ENCODE measurements around the gene TREML2. TPM values are rescaled to one million over a fixed set of nuclear protein-coding genes. Genes with fewer than 3 reads are reported as not detected.
"Not testable (repeated sequence)": the region's sequence is repeated elsewhere in the genome, so short reads cannot be mapped to it uniquely, and the experiment has no call there.

TREML2 gene, protein sequence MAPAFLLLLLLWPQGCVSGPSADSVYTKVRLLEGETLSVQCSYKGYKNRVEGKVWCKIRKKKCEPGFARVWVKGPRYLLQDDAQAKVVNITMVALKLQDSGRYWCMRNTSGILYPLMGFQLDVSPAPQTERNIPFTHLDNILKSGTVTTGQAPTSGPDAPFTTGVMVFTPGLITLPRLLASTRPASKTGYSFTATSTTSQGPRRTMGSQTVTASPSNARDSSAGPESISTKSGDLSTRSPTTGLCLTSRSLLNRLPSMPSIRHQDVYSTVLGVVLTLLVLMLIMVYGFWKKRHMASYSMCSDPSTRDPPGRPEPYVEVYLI
- total RNA-seq: under 1 TPM; 0.30 to 0.62 TPM
- polyA plus RNA-seq: under 1 TPM in 1 of 2 donors, not detected in 1; 0.38 TPM
- long read RNA-seq, donor 1, partial matches to known transcripts: 2 of 3 reads
- long read RNA-seq, donor 1, other reads (novel, unspliced or antisense): 1 of 3 reads
- long read RNA-seq, donor 2: 0 reads

DNA sequence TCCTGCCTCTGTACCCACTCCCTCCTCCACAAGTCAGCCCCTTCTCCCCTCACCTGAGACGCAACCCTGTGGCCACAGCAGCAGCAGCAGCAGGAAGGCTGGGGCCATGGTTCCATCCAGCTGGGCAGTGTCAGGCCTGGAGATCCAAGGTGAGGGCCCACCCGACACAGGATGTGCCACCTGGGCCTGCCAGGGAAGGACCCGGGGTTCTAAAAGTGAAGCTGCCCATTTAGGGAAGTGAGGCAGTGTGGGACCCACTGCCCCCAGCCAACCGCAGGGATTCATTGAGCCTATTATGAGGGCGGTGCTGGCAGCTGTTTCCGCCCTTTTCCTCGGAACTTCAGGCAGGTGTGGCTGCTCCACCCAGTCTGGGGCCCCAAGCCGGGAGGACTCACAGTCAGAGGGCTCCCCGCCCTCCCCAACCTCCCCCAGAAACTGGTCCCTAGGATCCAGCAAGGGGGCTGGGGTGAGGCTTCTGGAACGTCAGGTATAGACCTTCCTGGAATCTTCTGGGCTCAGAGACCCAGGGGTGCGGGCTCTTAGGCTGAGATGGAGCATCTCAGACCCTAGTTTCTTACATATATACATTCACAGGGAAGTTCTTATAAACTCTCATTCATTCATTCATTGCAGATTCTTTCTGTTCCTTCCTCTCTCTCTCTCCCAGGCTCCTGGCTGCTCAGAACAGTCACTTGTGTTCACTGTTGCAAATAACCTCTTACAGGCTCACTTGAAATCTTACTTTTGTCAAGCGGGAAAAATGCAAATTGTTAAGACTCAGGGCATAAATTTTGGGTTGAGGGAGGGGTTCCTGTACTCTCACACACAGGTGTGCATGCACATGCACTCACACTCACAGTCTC, at the start of gene TREML2:
TREML2 (minus strand) TSS at position 249 of the 863 bp plus-strand sequence; CDS start at position 108, 141 bp downstream.
- WGBS, 2 donors: 74 to 80% methylated on average over 12 of the region's 12 CpGs
- Histone ChIP-seq H3K36me3 (ENCODE audit: control insufficient read depth in 1 of 2, insufficient read depth in 2 of 2, low read length in 1 of 2) (no peaks in the 10 kb centered on the region), H3K27ac (ENCODE audit: low read depth in 1 of 2, low read length in 2 of 2) (no peak within 1 kb of the TSS), H3K27me3 (ENCODE audit: control insufficient read depth in 1 of 2, insufficient read depth in 2 of 2, low read length in 1 of 2) (no peaks in the 10 kb centered on the region), H3K9me3 (ENCODE audit: control insufficient read depth, low read length) (no peaks in the 10 kb centered on the region), H3K4me3 (ENCODE audit: low read length in 2 of 2) (no peak within 1 kb of the TSS), H3K4me1 (ENCODE audit: control insufficient read depth in 1 of 2, insufficient read depth in 2 of 2, low read length in 2 of 2) (no peaks in the 10 kb centered on the region)
- DNase-seq: no peak
- intact Hi-C loops (cut with DNase I): no loop called here
- peak; percentile 24 for ATAC-seq (ENCODE audit: low FRiP score)

DNA sequence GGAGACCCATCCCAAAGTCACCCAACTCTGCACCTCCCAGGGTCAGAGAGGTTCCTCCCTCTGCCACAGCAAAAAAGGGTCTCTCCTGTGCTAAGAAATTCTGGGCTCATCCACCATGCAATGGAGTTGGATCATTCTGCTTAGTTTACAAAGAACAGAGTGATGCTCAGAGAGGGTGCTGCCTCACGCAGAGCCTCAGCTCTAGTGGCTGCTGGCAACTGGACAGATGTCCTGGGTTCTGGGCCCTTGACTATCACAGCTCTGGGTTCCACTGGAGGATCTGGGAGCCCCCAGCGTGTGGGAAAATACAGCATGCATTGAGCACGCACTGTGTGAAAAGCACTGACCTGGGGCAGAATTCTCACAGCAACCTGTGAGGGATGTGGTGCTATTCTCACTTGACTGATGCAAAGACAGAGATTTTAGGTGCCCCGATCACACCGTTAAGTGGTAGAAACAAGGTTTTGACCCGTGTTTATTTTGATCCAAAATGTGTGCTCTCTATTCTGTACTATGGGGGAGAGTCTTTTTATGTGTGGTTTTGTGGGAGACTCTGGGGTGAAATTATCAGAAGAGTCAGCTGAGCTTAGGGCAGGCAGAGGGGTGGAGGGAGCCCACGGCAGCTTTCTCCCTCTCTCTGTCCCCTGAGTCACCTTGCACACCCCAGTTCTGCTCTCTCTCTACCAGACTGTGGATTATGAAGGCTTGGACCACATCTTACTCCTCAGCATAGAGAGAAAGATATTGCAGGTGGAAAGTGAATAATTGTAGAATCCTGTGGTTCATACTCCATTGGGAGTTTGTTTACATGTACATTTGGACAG, 47.1 kb upstream of the TREML2 start:
- ATAC-seq (ENCODE audit: low FRiP score) (no peak), DNase-seq (no peak)
- intact Hi-C loops (cut with DNase I): no loop called here
- Histone ChIP-seq H3K4me3 (ENCODE audit: low read length in 2 of 2) (no peak overlapping the region), H3K4me1 (ENCODE audit: control insufficient read depth in 1 of 2, insufficient read depth in 2 of 2, low read length in 2 of 2) (no peaks in the 10 kb centered on the region), H3K9me3 (ENCODE audit: control insufficient read depth, low read length) (no peaks in the 10 kb centered on the region), H3K36me3 (ENCODE audit: control insufficient read depth in 1 of 2, insufficient read depth in 2 of 2, low read length in 1 of 2) (no peaks in the 10 kb centered on the region), H3K27me3 (ENCODE audit: control insufficient read depth in 1 of 2, insufficient read depth in 2 of 2, low read length in 1 of 2) (no peaks in the 10 kb centered on the region), H3K27ac (ENCODE audit: low read depth in 1 of 2, low read length in 2 of 2) (no peak overlapping the region)
- 66 to 70% methylated on average over 7 of the region's 7 CpGs for WGBS, 2 donors

DNA sequence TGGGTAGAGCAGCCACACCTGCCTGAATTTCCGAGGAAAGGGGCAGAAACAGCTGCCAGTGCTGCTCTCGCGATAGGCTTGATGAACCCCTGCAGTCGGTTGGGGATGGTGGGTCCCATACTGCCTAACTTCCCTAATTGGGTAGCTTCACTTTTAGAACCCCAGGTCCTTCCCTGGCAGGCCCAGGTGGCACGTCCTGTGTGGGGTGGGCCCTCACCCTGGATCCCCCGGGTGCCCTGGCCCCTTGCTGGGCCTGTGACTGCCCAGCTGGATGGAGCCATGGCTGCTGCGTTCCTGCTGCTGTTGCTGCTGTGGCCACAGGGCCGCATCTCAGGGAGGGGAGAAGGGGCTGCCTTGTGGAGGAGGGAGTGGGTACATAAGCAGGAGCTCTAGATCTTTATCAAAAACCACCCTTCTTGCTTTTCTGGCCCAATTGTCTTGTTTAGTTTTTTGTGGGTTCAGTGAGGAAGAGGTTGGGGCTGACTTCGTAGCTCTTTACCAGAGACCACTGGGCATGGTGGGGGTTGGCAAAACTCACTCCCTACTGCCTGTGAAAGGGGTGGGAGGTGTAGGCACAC, 46.4 kb upstream of the TREML2 start:
- DNase-seq (no peak), ATAC-seq (ENCODE audit: low FRiP score) (no peak)
- Histone ChIP-seq H3K27ac (ENCODE audit: low read depth in 1 of 2, low read length in 2 of 2) (no peak overlapping the region), H3K4me1 (ENCODE audit: control insufficient read depth in 1 of 2, insufficient read depth in 2 of 2, low read length in 2 of 2) (no peaks in the 10 kb centered on the region), H3K9me3 (ENCODE audit: control insufficient read depth, low read length) (no peaks in the 10 kb centered on the region), H3K4me3 (ENCODE audit: low read length in 2 of 2) (no peak overlapping the region), H3K36me3 (ENCODE audit: control insufficient read depth in 1 of 2, insufficient read depth in 2 of 2, low read length in 1 of 2) (no peaks in the 10 kb centered on the region), H3K27me3 (ENCODE audit: control insufficient read depth in 1 of 2, insufficient read depth in 2 of 2, low read length in 1 of 2) (no peaks in the 10 kb centered on the region)
- WGBS, 2 donors: 68 to 76% methylated on average over 9 of the region's 9 CpGs
- intact Hi-C loops (cut with DNase I): no loop called here

DNA sequence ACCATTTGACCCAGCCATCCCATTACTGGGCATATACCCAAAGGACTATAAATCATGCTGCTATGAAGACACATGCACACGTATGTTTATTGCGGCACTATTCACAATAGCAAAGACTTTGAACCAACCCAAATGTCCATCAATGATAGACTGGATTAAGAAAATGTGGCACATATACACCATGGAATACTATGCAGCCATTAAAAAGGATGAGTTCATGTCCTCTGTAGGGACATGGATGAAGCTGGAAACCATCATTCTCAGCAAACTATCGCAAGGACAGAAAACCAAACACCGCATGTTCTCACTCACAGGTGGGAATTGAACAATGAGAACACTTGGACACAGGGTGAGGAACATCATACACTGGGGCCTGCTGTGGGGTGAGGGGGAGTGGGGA, 45.6 kb upstream of the TREML2 start:
- H3K27me3 ChIP-seq (ENCODE audit: control insufficient read depth in 1 of 2, insufficient read depth in 2 of 2, low read length in 1 of 2); H3K36me3 ChIP-seq (ENCODE audit: control insufficient read depth in 1 of 2, insufficient read depth in 2 of 2, low read length in 1 of 2); H3K9me3 ChIP-seq (ENCODE audit: control insufficient read depth, low read length); H3K4me3 ChIP-seq (ENCODE audit: low read length in 2 of 2); DNase-seq; H3K4me1 ChIP-seq (ENCODE audit: control insufficient read depth in 1 of 2, insufficient read depth in 2 of 2, low read length in 2 of 2); ATAC-seq (ENCODE audit: low FRiP score); intact Hi-C loops (cut with DNase I); H3K27ac ChIP-seq (ENCODE audit: low read depth in 1 of 2, low read length in 2 of 2): not testable (repeated sequence)
- WGBS, 2 donors: 89 to 95% methylated on average over 3 to 4 of the region's 4 CpGs

DNA sequence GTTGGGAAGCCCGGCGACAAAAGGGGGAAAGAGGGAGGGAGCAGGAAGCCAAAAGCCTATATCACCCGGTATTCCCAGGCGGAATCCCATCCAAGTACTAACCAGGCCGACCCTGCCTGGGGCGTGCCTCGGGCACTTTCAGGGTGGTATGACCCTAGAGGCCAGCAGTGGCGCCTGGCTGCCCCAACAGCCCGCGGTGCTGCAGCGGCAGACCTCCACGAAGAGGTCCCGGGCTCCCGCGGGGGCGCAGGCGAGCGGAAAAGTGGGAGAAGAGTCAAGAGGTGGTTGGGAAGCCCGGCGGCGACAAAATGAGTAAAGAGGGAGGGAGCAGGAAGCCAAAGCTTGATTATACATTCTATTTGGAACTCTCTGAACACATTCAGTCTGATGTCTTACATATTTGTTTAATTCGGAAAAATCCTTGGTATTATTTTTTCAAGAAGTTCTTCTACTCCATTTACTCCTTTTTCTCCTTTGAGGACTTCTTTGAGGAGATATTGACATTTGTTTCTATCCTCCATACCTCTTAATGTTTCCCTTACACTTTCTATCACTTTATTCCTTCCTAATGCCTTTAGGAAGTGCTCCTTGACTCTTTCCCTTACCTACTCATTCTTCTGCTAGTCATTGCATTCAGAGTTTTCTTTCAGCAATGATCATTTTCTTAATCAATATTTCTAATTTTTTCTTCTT, 38.7 kb upstream of the TREML2 start:
- no peak for DNase-seq

DNA sequence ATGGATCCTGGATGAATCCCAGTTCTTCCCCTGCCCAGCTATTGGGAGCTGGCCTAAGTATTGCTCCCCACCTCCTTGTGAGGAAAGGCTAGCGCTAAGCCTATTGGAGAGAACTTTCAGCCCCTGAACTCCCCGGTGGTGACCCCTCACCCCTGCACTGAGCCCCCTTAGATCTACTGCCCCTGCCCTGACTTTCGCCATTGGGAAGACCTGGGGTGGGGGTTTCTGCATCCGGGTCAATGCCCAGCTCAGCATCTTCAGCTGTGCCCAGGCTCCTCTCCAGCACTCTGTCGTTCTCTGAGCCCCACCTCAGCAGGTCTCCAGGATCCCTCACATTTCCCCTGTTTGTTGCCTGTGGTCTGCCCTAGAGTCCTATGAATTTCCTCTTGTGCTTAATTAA, 36.2 kb upstream of the TREML2 start:
- ATAC-seq (ENCODE audit: low FRiP score) (peak; percentile 29), DNase-seq (no peak)
- Histone ChIP-seq H3K4me1 (ENCODE audit: control insufficient read depth in 1 of 2, insufficient read depth in 2 of 2, low read length in 2 of 2) (no peaks in the 10 kb centered on the region), H3K27ac (ENCODE audit: low read depth in 1 of 2, low read length in 2 of 2) (no peak overlapping the region), H3K36me3 (ENCODE audit: control insufficient read depth in 1 of 2, insufficient read depth in 2 of 2, low read length in 1 of 2) (no peaks in the 10 kb centered on the region), H3K4me3 (ENCODE audit: low read length in 2 of 2) (no peak overlapping the region), H3K9me3 (ENCODE audit: control insufficient read depth, low read length) (peaks cover 1% of the 10 kb centered on the region), H3K27me3 (ENCODE audit: control insufficient read depth in 1 of 2, insufficient read depth in 2 of 2, low read length in 1 of 2) (peaks cover 0 to 2% of the 10 kb centered on the region in 2 donors)
- 62 to 82% methylated on average over 5 of the region's 5 CpGs for WGBS, 2 donors
- intact Hi-C loops (cut with DNase I): no loop called here

More for the DNA sequence above, 38.7 kb upstream of the TREML2 start:
- no peak overlapping the region for H3K27ac ChIP-seq (ENCODE audit: low read depth in 1 of 2, low read length in 2 of 2)
- no peaks in the 10 kb centered on the region for H3K4me1 ChIP-seq (ENCODE audit: control insufficient read depth in 1 of 2, insufficient read depth in 2 of 2, low read length in 2 of 2)
- WGBS, 2 donors: 3 to 4% methylated on average over 22 of the region's 22 CpGs
- H3K9me3 ChIP-seq (ENCODE audit: control insufficient read depth, low read length): peaks cover 1% of the 10 kb centered on the region
- H3K27me3 ChIP-seq (ENCODE audit: control insufficient read depth in 1 of 2, insufficient read depth in 2 of 2, low read length in 1 of 2): peaks cover 0 to 2% of the 10 kb centered on the region in 2 donors
- ATAC-seq (ENCODE audit: low FRiP score): no peak
- intact Hi-C loops (cut with DNase I): no loop called here
- no peaks in the 10 kb centered on the region for H3K36me3 ChIP-seq (ENCODE audit: control insufficient read depth in 1 of 2, insufficient read depth in 2 of 2, low read length in 1 of 2)
- H3K4me3 ChIP-seq (ENCODE audit: low read length in 2 of 2): no peak overlapping the region

DNA sequence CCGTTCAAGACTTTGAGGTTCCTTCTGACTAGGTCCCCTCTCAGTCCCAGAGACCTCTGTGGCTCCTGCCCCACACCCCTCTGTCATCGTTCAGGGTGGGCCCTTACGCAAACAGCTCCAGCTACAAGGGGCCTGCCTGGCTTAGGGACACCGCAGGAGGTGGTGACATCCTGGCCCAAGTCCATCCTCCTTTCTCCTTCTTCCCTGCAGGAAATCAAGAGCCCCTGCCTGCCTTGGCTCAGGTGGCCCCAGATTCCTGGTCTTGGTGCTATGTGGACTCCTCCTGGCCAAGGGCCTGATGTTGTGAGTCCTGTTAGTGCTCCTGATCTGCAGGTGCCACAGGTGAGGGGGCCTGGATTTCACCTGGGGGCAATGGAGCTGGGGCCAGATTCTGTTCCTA, 35.3 kb upstream of the TREML2 start:
- 74 to 78% methylated on average over 4 of the region's 4 CpGs for WGBS, 2 donors
- ATAC-seq (ENCODE audit: low FRiP score) (no peak), DNase-seq (no peak)
- no peak overlapping the region for H3K4me3 ChIP-seq (ENCODE audit: low read length in 2 of 2)
- H3K27ac ChIP-seq (ENCODE audit: low read depth in 1 of 2, low read length in 2 of 2): no peak overlapping the region
- no peaks in the 10 kb centered on the region for H3K4me1 ChIP-seq (ENCODE audit: control insufficient read depth in 1 of 2, insufficient read depth in 2 of 2, low read length in 2 of 2)
- H3K27me3 ChIP-seq (ENCODE audit: control insufficient read depth in 1 of 2, insufficient read depth in 2 of 2, low read length in 1 of 2): peaks cover 0 to 2% of the 10 kb centered on the region in 2 donors
- H3K9me3 ChIP-seq (ENCODE audit: control insufficient read depth, low read length): peaks cover 1% of the 10 kb centered on the region
- no peaks in the 10 kb centered on the region for H3K36me3 ChIP-seq (ENCODE audit: control insufficient read depth in 1 of 2, insufficient read depth in 2 of 2, low read length in 1 of 2)
- intact Hi-C loops (cut with DNase I): no loop called here
